ENCODE measurements around the gene MFAP5. TPM values are rescaled to one million over a fixed set of nuclear protein-coding genes. Genes with fewer than 3 reads are reported as not detected.
"Not testable (repeated sequence)": the region's sequence is repeated elsewhere in the genome, so short reads cannot be mapped to it uniquely, and the experiment has no call there.

The MFAP5 gene
- total and polyA plus RNA-seq, 2 donors (not counting 1 experiment from before 2014, with no cell fraction given): 1.3 to 2.0 TPM

DNA sequence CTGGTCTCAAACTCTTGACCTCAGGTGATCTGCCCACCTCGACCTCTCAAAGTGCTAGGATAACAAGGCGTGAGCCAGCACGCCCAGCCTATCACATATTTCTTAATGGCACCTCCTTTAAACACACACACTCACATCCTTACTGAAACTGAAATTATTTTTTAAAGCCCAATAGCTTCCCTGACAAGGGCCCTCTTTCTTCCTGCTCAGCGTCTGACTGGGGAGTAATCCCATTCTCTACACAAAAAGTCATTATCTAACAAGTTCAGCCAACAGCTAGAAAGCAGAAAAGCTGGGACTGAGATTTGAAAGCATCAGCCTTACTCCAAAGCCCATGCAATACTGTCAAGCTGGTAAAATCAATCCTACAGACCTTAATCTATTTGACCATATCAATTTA lies 40.0 kb downstream of the MFAP5 start:
- Histone ChIP-seq H3K4me2 (ENCODE audit: extremely low read depth, insufficient read depth, low read length) (no peak overlapping the region), H3K9me3 (ENCODE audit: control insufficient read depth, insufficient read depth, low read depth, low read length) (no peaks in the 10 kb centered on the region), H3K27ac (ENCODE audit: insufficient read depth, low read length) (no peak overlapping the region), H3K36me3 (ENCODE audit: control insufficient read depth, insufficient read depth, low read length) (no peaks in the 10 kb centered on the region), H3K9ac (ENCODE audit: insufficient read depth, low read length) (no peak overlapping the region), H4K20me1 (ENCODE audit: control insufficient read depth, extremely low read depth, insufficient read depth, low read length) (no peaks in the 10 kb centered on the region), H3K4me1 (ENCODE audit: control insufficient read depth, extremely low read depth, insufficient read depth, low read length) (no peaks in the 10 kb centered on the region), H2AFZ (ENCODE audit: low read length) (no peak overlapping the region), H3K79me2 (ENCODE audit: control insufficient read depth, insufficient read depth, low read length) (no peaks in the 10 kb centered on the region), H3K4me3 (replicated peaks in 1 of 4; ENCODE audit: control extremely low read depth in 1 of 4, insufficient read depth in 1 of 4, low read depth in 3 of 4, low read length in 4 of 4) (no peak overlapping the region), H3K27me3 (ENCODE audit: control insufficient read depth, insufficient read depth, low read length) (no peaks in the 10 kb centered on the region)
- TF ChIP-seq EZH2 (IDR thresholded peaks at IDR 0.05; ENCODE audit: low read length, missing control alignments): no peak
- TF ChIP-seq, protein P1, sequence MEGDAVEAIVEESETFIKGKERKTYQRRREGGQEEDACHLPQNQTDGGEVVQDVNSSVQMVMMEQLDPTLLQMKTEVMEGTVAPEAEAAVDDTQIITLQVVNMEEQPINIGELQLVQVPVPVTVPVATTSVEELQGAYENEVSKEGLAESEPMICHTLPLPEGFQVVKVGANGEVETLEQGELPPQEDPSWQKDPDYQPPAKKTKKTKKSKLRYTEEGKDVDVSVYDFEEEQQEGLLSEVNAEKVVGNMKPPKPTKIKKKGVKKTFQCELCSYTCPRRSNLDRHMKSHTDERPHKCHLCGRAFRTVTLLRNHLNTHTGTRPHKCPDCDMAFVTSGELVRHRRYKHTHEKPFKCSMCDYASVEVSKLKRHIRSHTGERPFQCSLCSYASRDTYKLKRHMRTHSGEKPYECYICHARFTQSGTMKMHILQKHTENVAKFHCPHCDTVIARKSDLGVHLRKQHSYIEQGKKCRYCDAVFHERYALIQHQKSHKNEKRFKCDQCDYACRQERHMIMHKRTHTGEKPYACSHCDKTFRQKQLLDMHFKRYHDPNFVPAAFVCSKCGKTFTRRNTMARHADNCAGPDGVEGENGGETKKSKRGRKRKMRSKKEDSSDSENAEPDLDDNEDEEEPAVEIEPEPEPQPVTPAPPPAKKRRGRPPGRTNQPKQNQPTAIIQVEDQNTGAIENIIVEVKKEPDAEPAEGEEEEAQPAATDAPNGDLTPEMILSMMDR (conservative IDR thresholded peaks at IDR 0.05 in 1 of 2, IDR thresholded peaks at IDR 0.05 in 1 of 2; ENCODE audit: low read depth in 1 of 2, low read length in 2 of 2): no peak
- no peak for DNase-seq (ENCODE audit: low read depth in 2 of 2)

DNA sequence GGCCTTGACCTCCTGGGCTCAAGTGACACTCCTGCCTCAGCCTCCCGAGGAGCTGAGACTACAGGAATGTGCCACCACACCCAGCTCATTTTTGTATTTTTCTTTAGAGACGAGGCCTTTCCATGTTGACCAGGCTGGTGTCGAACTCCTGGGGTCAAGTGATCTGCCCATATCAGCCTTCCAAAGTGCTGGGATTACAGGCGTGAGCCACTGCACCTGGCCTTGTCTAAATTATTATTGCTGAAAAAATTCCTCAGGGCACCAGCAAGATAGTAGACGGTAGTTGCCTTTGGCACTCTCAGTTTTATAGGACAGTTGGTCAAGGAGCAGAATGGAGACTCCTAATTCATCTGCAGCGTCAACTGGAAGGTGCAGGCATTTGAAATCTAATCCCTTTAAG lies 47.4 kb downstream of the MFAP5 start:
- DNase-seq (ENCODE audit: low read depth in 2 of 2): no peak
- no peak overlapping the region for H2AFZ ChIP-seq (ENCODE audit: low read length)
- TF ChIP-seq, protein P1 (conservative IDR thresholded peaks at IDR 0.05 in 1 of 2, IDR thresholded peaks at IDR 0.05 in 1 of 2; ENCODE audit: low read depth in 1 of 2, low read length in 2 of 2): no peak
- no peak for TF ChIP-seq EZH2 (IDR thresholded peaks at IDR 0.05; ENCODE audit: low read length, missing control alignments)
- H3K9me3 ChIP-seq (ENCODE audit: control insufficient read depth, insufficient read depth, low read depth, low read length): no peaks in the 10 kb centered on the region
- H3K4me2 ChIP-seq (ENCODE audit: extremely low read depth, insufficient read depth, low read length): no peak overlapping the region
- H3K79me2 ChIP-seq (ENCODE audit: control insufficient read depth, insufficient read depth, low read length): no peaks in the 10 kb centered on the region
- no peak overlapping the region for H3K4me3 ChIP-seq (replicated peaks in 1 of 4; ENCODE audit: control extremely low read depth in 1 of 4, insufficient read depth in 1 of 4, low read depth in 3 of 4, low read length in 4 of 4)
- no peak overlapping the region for H3K9ac ChIP-seq (ENCODE audit: insufficient read depth, low read length)
- H3K27me3 ChIP-seq (ENCODE audit: control insufficient read depth, insufficient read depth, low read length): no peaks in the 10 kb centered on the region
- no peaks in the 10 kb centered on the region for H3K36me3 ChIP-seq (ENCODE audit: control insufficient read depth, insufficient read depth, low read length)
- no peaks in the 10 kb centered on the region for H3K4me1 ChIP-seq (ENCODE audit: control insufficient read depth, extremely low read depth, insufficient read depth, low read length)
- H3K27ac ChIP-seq (ENCODE audit: insufficient read depth, low read length): no peak overlapping the region
- H4K20me1 ChIP-seq (ENCODE audit: control insufficient read depth, extremely low read depth, insufficient read depth, low read length): no peaks in the 10 kb centered on the region

- H3K9ac ChIP-seq (ENCODE audit: insufficient read depth, low read length); DNase-seq (ENCODE audit: low read depth in 2 of 2); H3K4me2 ChIP-seq (ENCODE audit: extremely low read depth, insufficient read depth, low read length); H3K4me3 ChIP-seq (replicated peaks in 1 of 4; ENCODE audit: control extremely low read depth in 1 of 4, insufficient read depth in 1 of 4, low read depth in 3 of 4, low read length in 4 of 4); H3K36me3 ChIP-seq (ENCODE audit: control insufficient read depth, insufficient read depth, low read length); H3K27ac ChIP-seq (ENCODE audit: insufficient read depth, low read length); H3K27me3 ChIP-seq (ENCODE audit: control insufficient read depth, insufficient read depth, low read length); H4K20me1 ChIP-seq (ENCODE audit: control insufficient read depth, extremely low read depth, insufficient read depth, low read length); H3K9me3 ChIP-seq (ENCODE audit: control insufficient read depth, insufficient read depth, low read depth, low read length); H3K79me2 ChIP-seq (ENCODE audit: control insufficient read depth, insufficient read depth, low read length); H2AFZ ChIP-seq (ENCODE audit: low read length); H3K4me1 ChIP-seq (ENCODE audit: control insufficient read depth, extremely low read depth, insufficient read depth, low read length): not testable (repeated sequence)
Observed at GRCh38 chr12:8613881-8614280, 48.7 kb downstream of the MFAP5 start.

Measured in fibroblast of lung (primary cell).